Lung microvascular endothelial cell (primary cell): ENCODE results near the gene GUCY2D. TPM values are rescaled to one million over a fixed set of nuclear protein-coding genes. Genes with fewer than 3 reads are reported as not detected.
"Not testable (repeated sequence)": the region's sequence is repeated elsewhere in the genome, so short reads cannot be mapped to it uniquely, and the experiment has no call there.

Experiments used
- DNase-seq, 2 donors: peaks; one replicate each; pipeline versions ENCODE4 v3.0.0 to v3.0.0-alpha.2; 2010; ENCODE audit warnings: low read depth in 2 of 2
- total RNA-seq: library from RNA; depleted of rRNA; stranded (reverse); fragments of >200 nt; gene quantifications from 2 replicates; pipeline ENCODE4 v1.2.1, GENCODE V29; 2014

Gene GUCY2D
- total RNA-seq, 1 donor from 2014 or later, result not detected

DNA sequence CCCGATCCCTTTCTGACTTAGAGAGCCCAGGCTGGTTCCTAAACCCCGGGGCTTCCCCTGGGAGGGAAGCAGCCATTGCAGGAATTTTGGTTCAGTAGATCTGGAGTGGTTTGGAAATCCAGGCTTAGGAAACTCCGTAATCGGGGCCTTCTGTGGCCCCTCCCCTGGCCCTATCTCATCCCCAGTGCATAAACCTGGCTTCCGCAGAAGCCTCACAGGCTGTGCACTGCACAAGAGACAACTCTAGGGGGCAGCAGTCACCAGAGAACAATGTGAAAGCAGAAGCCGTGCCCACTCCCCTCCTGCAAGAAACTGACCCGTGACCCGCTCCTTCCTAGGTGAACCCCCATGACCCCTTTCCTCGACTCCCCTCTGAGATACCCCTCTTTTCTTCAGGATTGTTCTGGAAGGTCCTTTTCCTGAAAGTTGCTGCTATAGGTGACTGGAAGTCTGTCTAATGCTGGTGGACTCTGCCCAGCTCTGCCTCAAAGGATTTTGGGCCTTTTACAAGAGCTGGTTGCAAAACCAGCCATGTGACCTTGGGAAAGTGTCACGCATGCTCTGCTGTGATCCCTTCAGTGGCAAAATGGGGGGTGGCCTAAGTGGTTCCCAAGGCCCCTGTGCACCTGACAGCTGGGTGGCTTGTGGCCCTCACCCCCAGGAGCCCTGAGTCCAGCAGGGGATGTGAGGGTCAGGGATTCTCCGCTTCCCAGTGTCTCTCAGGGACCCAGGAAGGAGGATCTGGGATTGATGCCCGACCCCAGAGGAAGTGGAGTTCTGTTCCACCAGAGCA, 14.4 kb downstream of the GUCY2D start:
- DNase-seq, result peak; percentile 17 to 38

DNA sequence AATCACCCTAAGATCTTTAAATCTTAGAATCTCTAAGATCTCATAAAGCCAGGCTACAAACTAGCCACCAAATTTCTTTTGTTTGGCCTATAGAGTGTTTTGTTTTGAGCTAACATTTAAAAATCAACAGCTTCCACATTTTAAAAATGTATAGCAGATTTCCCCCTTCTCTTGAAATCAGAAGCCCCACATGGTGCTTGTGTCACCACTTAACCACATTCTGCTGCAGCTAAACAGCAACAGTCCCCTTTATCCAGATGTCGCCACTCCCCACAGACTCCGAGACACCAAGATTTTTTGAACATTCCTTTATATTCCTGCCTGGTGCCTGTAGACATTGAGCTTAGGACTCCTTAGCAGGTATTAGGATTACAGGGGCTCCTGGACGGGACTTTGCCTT, 16.0 kb downstream of the GUCY2D start:
- no peak for DNase-seq

DNA sequence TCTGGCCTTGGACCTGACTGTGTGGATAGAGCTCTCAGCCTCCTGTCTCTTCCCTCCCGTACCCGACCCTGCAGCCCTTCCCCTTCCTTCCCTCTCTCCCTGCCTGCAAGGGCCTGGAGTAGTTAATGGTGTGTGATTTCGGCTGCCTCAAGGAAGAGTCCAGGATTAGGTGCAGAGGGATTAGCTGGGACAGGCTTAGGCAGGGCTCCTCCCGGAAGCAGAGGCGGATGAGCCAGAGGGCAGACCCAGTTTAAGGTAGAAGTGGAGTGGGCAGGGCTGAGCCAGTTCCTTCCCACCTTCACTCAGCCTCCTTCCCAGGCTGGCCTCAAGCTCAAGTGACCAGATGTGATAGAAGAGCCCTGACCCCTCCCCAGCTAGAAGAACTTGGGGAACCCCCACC, 16.8 kb downstream of the GUCY2D start:
- DNase-seq, result no peak

DNA sequence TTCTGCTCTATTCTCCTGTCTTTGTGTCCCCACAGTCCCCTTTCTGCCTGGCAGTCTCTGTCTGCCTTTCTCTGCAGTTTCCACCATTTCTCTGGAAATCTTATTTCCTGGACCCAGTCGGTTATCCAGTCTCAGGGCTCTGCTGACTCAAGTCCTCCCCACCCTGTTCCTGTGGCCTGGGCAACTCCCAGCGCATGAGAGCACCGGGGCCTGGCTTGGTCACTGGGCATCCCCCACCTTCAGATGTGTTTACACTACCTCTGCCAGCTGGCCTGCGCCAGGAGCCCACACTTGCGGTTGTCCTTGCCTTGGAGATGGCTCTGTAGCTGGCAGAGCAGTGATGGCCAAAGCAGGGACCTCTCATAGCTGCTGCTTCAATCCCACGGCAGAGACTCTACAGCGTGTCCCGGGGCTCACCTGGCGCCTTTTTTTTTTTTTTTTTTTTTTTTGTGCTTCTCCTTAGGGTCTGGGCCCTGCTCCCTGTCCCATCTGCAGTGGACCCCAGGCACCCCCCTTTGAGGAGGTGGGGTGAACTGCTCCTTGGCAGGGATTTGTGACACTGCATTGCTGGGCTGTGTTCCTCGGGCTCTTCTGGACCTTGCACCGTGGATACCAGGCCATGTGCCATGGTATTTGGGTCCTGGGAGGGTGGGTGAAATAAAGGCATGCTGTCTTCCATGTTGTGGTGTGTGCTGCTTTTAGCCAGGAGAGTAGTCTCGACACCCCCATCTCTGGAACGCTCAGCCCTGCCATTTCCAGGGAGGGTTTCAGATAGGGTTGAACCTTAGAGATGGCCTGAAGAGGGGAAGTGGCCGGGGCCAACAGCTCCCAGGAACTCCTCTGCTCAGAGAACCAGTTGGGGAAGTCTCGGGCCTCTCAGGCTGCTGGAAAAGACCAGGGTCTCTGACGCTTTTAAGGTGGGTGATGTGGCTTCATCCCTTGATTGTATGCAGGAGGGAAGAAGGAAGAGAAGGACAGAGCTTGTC, 17.5 kb downstream of the GUCY2D start:
- peak in 1 of 2 donors; percentile 57 for DNase-seq

DNA sequence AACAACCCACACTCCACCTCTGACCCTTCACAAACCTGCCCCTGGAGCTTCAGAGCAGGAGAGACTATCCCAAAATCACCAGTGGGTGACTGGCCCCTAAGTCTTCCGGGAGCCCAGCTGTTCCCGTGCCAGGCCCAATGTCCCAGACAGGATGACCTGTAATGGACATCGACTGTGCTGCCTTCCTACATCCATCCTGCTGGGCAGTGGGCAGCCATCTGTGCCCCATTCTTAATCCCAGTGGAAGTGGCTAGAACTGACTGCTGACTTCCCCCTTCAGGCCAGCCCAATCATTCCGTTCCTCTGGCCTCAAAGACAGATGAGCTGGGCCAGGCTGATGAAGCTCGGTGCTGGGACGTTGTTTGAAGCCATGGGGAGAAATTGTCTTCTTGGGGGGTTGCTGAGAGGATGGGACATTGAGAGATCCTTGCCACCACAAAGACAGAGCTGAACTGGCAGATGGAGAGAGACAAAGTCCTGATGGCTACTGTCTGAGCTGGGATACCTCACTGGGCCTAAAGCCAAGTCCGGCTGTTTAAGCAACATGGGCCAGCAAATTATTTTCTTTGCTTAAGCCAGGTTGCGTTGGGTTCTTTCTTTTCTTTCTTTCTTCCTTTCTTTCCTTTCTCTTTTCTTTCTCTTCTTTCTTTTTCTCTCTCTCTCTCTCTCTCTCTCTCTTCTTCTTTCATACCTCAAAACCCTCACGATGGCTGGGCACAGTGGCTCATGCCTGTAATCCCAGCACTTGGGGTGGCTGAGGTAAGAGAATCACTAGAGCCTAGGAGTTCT, 18.6 kb downstream of the GUCY2D start:
- DNase-seq, result no peak

DNA sequence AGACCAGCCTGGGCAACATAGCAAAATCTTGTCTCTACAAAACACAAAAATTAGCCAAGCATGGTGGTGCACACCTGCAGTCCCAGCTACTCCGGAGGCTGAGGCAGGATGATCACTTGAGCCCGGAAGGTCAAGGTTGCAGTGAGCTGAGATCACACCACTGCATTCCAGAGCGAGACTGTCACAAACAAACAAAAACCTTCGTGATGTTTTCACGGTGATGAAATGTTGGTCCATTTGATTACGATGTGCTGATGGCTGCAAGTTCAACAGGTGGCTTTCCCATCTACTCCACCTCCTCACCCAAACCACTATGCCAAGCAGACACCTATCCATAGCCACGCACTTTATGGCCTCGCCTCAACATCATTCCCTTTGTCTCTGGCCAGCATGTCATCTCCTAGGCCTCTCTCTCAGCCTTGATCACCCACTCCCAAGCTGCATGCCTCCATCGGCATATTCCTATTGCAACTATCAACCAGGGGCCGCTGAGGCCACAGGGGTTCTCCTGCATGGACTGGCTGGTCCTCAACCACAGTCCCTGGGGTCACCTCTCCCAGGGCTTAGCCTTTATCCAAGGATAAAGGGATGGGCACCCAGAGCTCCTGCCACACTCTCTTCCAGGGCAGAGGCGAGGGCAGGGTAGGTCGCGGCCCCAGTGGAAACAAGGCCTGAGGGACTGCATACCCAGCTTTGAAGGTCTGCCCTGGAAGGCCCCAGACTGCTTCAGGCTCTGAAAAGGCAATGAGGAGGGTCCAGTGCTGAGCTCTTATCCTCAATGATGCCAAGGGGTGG, 19.3 kb downstream of the GUCY2D start:
- no peak for DNase-seq

DNA sequence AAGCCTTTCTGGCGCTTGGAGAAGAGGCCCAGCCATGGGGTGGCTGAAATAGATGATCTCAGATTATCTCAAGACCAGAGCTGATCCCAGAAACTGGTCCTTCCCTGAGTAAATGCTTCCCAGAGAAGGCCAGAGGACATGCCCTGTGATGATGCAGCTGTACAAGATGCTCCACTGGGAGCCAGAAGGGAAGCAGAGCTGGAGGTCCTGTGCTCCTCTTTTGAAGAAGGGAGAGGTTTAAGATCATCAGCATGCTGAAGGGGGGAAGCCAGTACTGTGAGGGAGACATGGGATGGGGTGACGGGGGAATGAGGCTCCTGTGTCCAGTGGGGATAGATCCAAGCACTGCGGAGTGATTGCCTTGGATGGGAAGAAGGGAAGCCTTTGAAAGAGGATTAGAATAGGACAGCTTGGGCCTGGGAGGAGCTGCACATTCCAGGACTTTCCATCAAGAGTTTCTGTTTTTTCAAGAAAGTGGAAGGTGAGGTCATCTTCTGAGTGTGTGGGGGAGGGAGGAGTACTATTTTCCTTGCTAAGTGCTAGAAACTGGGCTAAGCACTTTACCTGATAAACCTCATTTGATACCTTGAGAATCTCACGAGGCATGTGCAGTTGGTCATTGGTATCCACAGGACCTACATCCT, 20.1 kb downstream of the GUCY2D start:
- no peak for DNase-seq

DNA sequence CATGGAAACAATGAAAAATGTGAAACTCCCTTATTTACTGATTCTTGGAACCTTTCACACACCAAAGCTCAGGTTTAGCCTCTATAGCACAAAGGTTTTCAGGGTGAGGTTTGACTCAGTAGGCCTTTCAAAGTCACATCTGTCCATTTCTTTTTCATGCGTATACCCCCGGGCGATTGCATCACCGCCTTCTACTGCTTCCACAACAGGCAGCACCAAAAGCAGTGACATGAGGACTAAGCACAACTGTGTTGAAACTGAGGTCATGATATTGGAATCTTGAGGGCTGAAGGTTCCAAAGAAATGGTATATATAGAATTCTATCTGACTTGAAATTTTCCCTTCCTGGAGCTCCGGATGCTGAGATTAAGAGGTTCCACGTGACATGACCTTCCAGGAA, 21.7 kb downstream of the GUCY2D start:
- not testable (repeated sequence) for DNase-seq

DNA sequence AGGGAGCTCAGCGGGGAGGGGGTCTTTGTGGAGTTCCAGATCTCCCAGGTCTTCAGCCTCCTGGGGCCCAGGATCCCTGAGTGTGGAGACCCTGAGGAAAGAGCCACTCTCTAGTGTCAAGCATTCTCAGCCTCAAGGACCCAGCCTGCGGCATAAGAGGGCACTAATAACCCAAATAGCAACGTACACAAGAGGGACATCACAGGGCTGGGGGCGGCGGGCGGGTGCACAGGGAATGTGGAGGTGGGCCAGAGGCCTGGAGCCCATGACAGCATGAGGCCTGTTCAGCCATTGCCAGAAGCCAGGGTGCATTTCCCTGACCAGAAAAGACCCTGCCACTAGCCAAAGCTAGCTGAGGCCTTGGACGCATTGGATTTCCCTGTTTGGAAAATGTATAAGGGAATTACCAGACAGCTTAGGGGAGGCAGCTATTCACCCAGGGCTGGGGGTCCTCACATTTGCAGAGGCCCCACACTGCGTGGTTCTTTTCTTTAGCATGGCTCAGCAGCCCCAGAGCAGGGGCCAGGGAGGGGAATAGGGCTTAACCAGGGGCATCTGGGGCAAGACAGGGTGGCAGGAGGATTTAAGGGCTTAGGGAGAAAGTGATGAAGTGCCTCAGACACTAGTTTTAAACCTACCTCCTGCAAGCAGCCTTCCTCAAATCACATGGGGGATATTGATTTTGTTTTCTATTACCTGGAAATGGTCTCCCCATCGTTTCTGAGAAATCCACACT, 22.9 kb downstream of the GUCY2D start:
- no peak for DNase-seq

DNA sequence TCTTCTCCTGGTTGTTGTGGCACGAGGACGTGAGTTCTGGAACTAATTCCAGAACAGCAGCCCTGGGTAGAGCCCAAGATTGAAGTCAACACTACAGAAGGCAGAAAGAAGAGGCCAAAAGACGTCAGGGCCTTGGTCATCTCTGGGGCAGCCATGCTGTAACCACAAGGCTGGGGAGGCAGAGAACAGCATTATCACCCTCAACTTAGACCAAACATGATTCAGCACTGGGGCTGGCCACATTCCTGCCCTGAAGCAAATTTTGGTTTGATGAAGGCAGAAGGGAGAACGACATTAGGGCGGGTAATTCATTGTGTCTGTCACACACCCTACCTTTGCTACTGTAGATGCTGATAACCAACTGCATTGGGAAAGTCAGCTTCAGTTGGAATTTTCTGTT, 26.7 kb downstream of the GUCY2D start:
- no peak for DNase-seq

DNA sequence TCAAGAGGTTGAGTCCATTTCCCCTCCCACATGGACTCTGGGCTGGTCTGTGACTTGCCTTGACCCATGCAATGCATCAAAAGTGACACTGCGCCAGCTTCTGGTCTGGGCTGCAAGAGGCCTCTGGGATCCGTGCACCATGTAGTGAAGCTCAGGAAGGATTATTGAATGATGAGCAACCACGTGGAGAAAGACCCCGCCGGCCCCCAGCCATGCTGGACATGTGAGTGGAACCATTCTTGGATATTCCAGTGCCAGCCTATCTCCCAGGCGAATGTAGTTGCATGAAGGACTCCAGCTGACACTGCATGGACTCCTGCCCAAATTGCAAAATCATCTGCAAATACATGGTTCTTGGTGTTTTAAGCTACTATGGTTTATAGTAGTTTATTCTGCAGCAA, 28.8 kb downstream of the GUCY2D start:
- no peak for DNase-seq

DNA sequence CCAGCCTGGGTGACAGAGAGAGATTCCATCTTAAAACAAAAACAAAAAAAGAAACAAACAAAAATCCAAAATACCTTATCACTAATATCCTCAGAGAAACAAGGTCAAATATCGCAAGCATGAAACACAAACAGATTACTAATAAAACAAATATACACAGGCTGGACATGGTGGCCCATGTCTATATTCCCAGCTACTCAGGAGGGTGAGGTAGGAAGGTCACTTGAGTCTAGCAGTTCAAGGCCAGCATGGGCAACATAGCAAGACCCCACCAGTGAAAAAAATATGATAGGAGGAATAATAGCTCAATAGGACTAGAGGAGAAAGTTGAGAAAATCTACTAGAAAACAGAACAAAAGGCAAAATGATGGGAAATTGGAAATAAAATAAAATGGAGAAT, 29.5 kb downstream of the GUCY2D start:
- no peak for DNase-seq

DNA sequence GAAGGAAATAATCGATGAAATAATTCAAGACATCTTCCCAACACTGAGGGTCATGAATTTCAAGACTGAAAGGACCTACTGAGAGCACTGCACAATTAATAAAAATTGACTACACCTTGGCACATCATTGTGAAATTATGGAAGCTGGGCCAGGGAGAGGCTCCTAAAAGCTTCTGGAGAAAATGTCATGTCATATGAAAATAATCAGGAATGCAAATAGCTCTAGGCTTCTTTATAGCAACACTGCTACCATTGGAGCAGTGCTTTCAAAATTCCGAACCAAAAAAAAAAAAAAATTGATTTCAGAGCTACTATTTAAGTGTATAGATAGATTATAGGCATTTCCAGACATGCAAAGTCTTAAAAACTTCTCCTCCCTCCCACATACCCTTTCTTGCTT, 30.0 kb downstream of the GUCY2D start:
- DNase-seq, result no peak

DNA sequence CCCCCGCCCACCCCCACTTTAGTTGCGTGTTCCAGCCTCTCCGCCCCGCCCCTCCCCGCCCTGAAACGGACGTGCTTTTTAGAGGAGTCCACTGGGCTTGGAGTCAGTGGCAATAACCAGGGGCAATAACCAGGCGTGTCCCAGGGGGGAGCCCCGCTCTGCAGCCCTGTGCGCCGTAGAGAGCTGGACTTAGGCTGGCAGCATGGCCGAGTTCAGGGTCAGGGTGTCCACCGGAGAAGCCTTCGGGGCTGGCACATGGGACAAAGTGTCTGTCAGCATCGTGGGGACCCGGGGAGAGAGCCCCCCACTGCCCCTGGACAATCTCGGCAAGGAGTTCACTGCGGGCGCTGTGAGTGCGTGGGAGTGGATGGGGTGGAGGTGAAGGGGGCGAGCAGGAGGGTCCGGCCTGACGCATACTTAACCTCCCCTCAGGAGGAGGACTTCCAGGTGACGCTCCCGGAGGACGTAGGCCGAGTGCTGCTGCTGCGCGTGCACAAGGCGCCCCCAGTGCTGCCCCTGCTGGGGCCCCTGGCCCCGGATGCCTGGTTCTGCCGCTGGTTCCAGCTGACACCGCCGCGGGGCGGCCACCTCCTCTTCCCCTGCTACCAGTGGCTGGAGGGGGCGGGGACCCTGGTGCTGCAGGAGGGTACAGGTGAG, 36.7 kb downstream of the GUCY2D start, which contains the start of gene ALOX15B:
ALOX15B (plus strand) TSS at position 106 of the 657 bp plus-strand sequence; CDS start at position 203, 97 bp downstream.
- no peak for DNase-seq

DNA sequence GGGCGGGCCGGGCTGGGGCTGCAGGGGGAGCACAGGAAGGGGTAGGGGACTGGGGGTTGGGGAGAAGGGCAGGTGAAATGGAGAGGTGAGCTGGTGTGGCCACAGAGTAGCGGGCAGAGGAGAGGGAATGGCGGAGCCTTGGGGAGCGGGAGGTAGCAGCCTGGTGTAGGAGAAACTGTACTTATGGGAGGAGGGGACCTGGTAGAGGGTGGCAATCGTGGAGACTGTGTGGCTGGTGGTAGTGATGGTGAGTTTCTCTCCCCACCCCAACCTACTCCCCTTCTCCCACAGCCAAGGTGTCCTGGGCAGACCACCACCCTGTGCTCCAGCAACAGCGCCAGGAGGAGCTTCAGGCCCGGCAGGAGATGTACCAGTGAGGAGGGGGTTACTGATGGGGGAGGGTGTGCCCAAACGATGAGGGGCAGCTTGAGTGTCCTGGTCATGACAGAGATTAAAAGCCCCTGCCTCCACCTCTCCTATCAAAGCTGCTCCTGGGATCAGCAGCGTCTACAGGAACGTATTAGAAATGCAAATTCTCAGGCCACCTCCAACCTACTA, 37.3 kb downstream of the GUCY2D start:
- DNase-seq, result no peak

DNA sequence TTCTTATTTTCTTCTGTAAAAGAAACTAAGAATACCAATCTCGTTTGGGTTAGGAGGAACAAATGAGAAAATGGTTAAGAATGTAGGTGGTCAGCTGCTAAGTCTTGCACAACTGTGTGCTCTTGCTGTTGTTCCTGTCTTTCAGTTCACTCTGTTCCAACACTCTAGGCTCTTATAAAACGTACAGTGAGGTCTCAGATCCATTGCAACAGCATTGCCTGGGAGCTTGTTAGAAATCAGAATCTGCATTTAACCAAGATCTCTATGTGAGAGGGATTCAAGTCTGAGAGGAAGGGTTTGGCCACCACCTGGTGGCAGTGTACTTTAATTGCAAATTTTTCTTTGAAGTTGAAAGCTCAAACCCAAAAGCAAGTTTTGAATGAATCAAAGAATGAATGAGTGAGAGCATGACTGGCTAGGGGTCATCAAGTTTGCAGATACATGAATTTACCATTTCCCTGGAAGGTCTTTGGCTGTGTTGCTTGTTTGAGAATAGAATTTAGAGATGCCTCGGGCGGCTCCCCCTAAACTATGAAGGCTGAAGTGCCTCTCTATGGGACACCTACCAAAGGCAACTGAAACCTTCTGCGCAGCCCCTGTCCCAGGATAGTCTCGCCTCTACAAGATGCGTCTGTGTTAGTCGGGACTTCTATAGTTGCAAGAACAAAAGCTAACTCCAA, 39.0 kb downstream of the GUCY2D start:
- DNase-seq, result peak; percentile 71 to 73

DNA sequence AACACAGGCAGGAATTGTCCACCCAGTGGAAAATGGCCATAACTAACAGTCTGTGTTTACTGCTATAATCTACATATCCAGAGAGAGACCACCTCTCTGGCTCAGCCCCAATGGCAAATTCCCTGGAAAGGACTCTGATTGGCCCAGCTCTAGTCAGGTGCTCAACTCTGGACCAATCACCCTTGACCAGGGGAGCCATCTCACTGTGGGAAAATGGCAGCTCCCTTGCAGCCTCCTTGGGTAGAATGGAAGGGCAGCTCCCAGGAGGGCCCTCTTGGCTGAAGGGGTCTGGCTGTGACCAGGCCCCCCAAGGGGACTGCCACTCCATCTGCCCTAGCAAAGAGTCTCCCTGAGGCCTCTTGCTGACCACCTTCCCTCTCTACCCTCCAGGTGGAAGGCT, 39.6 kb downstream of the GUCY2D start:
- no peak for DNase-seq
